HCT116 (cell line): ENCODE results near the gene FGF7. TPM values are rescaled to one million over a fixed set of nuclear protein-coding genes. Genes with fewer than 3 reads are reported as not detected.

Source experiments
- ATAC-seq: fragments of 200-7000 bp; cut with Tn5 transposase; 2 replicates; pipeline ENCODE4 v1.9.1; 2020; ENCODE audit warnings: mild to moderate bottlenecking, moderate library complexity
- BruUV-seq: library from RNA; stranded (reverse); fragments of 400-500 nt; replicated peaks from 2 replicates; lab custom pipeline; 2021; lab: Mats Ljungman, UMichigan
- CTCF ChIA-PET: fragments of 300-600 bp; sonication (Branson Sonifier 250); formaldehyde crosslinking; loops from one replicate; lab custom pipeline; 2021; ENCODE audit warnings: antibody characterized with exemption; lab: Charles Lee
- POLR2A ChIA-PET: fragments of 300-600, 350-600 bp; sonication (Branson Sonifier 250); formaldehyde crosslinking; loops from one replicate; lab custom pipeline; 2021; ENCODE audit warnings: antibody characterized with exemption; lab: Charles Lee
- RAD21 ChIA-PET, 2 experiments: fragments of 300-600 bp; sonication (Branson Sonifier 250); formaldehyde crosslinking; loops; one replicate each; lab custom pipeline; 2023; ENCODE audit warnings: low total read pairs in 2 of 2; ENCODE audit not compliant: uncharacterized antibody in 2 of 2, unreplicated experiment in 2 of 2, low non-redundant PET in 1 of 2; lab: Charles Lee
- DNase-seq: peaks from one replicate; pipeline ENCODE4 v3.0.0-alpha.2; 2010; ENCODE audit warnings: low read depth, low spot score
- H2AFZ ChIP-seq: fragments of 200-600 bp; shearing (Covaris generic), sonication (generic); 2 replicates; pipeline ENCODE4 v1.6.1; 2017; ENCODE audit warnings: low read depth, mixed run types, mixed read lengths, antibody characterized with exemption, low read length; ENCODE audit not compliant: poor library complexity, severe bottlenecking
- H3K27ac ChIP-seq: 2 replicates; pipeline ENCODE4 v1.5.1; 2012; ENCODE audit warnings: low read depth, low read length
- H3K27me3 ChIP-seq: fragments of 200-600 bp; sonication (generic); 2 replicates; pipeline ENCODE4 v1.6.1; 2016; ENCODE audit warnings: mixed run types, low read length, mixed read lengths; ENCODE audit not compliant: insufficient read depth
- H3K36me3 ChIP-seq, 2 experiments: fragments of 200-500 bp in 1 of 2; fragments of 200-600 bp in 1 of 2; sonication (Bioruptor generic) in 1 of 2; sonication (generic) in 1 of 2; 2 replicates each; pipeline versions ENCODE4 v1.5.1 to v1.6.1; 2014 to 2016; ENCODE audit warnings: low read length in 2 of 2, inconsistent platforms in 1 of 2, mixed read lengths in 1 of 2, mixed run types in 1 of 2; ENCODE audit not compliant: insufficient read depth in 2 of 2, control insufficient read depth in 1 of 2
- H3K4me1 ChIP-seq, 2 experiments: fragments of 200-600 bp in 1 of 2; sonication (generic) in 1 of 2; 2 replicates each; pipeline versions ENCODE4 v1.5.1 to v1.6.1; 2012 to 2017; ENCODE audit warnings: low read length in 2 of 2, inconsistent platforms in 1 of 2, mild to moderate bottlenecking in 1 of 2, mixed read lengths in 1 of 2, mixed run types in 1 of 2, moderate library complexity in 1 of 2; ENCODE audit not compliant: insufficient read depth in 2 of 2, control insufficient read depth in 1 of 2
- H3K4me2 ChIP-seq: fragments of 200-600 bp; sonication (generic); 2 replicates; pipeline ENCODE4 v1.6.1; 2017; ENCODE audit warnings: mixed run types, low read length, mixed read lengths
- H3K4me3 ChIP-seq, 2 experiments: fragments of 200-600 bp in 1 of 2; sonication (generic) in 1 of 2; replicated peaks in 1 of 2; 2 replicates each; pipeline ENCODE4 v1.5.1; 2011 to 2016; ENCODE audit warnings: low read length in 2 of 2, control low read depth in 1 of 2, low read depth in 1 of 2, mild to moderate bottlenecking in 1 of 2, mixed read lengths in 1 of 2, mixed run types in 1 of 2
- H3K79me2 ChIP-seq: fragments of 200-600 bp; sonication (generic); 2 replicates; pipeline ENCODE4 v1.6.1; 2017; ENCODE audit warnings: mild to moderate bottlenecking, mixed run types, low read length, moderate library complexity, mixed read lengths; ENCODE audit not compliant: insufficient read depth
- H3K9ac ChIP-seq: fragments of 200-600 bp; sonication (generic); 2 replicates; pipeline ENCODE4 v1.6.1; 2016; ENCODE audit warnings: low read length, mixed read lengths
- H3K9me2 ChIP-seq: fragments of 200-600 bp; sonication (generic), shearing (Covaris generic); 2 replicates; pipeline ENCODE4 v1.6.1; 2017; ENCODE audit warnings: mixed run types, mild to moderate bottlenecking, moderate library complexity; ENCODE audit not compliant: insufficient read depth
- H3K9me3 ChIP-seq, 2 experiments: fragments of 200-500 bp in 1 of 2; fragments of 200-600 bp in 1 of 2; sonication (Bioruptor generic) in 1 of 2; sonication (generic) in 1 of 2; 2 replicates each; pipeline ENCODE4 v1.6.1; 2014 to 2017; ENCODE audit warnings: low read length in 2 of 2, mixed read lengths in 2 of 2, inconsistent platforms in 1 of 2, low read depth in 1 of 2, mild to moderate bottlenecking in 1 of 2, mixed run types in 1 of 2, moderate library complexity in 1 of 2; ENCODE audit not compliant: control insufficient read depth in 1 of 2, insufficient read depth in 1 of 2
- H4K20me1 ChIP-seq: fragments of 200-600 bp; sonication (generic), shearing (Covaris generic); 2 replicates; pipeline ENCODE4 v1.6.1; 2017; ENCODE audit warnings: mixed run types, mild to moderate bottlenecking, moderate library complexity; ENCODE audit not compliant: insufficient read depth
- CBX3 ChIP-seq: IDR thresholded peaks from 2 replicates; pipeline ENCODE4 v1.6.1; 2012; ENCODE audit warnings: low read depth
- CEBPB ChIP-seq: IDR thresholded peaks from 2 replicates; pipeline ENCODE4 v1.6.1; 2012; ENCODE audit warnings: low read depth
- JUND ChIP-seq: IDR thresholded peaks from 2 replicates; pipeline ENCODE4 v1.6.1; 2012
- POLR2A ChIP-seq: IDR thresholded peaks from 2 replicates; pipeline ENCODE4 v1.7.0; 2011; ENCODE audit warnings: borderline replicate concordance; ENCODE audit not compliant: insufficient read depth, insufficient read length; ENCODE audit errors: extremely low read depth
- SRF ChIP-seq: IDR thresholded peaks from 2 replicates; pipeline ENCODE4 v1.6.1; 2012; ENCODE audit warnings: low read depth
- TCF7L2 ChIP-seq: IDR thresholded peaks from 2 replicates; pipeline ENCODE4 v1.7.0; 2011; ENCODE audit warnings: borderline replicate concordance, inconsistent platforms; ENCODE audit not compliant: insufficient read depth, insufficient read length; ENCODE audit errors: extremely low read depth
- YY1 ChIP-seq: IDR thresholded peaks from 2 replicates; pipeline ENCODE4 v1.6.1; 2011; ENCODE audit warnings: low read length, low read depth, moderate library complexity, mild to moderate bottlenecking; ENCODE audit not compliant: insufficient replicate concordance; ENCODE audit errors: extremely low read depth
- ZFX ChIP-seq: fragments of 450-650 bp; IDR thresholded peaks from 2 replicates; pipeline ENCODE4 v1.6.1; 2017
- intact Hi-C: fragments of 100-400 bp; cut with micrococcal nuclease; formaldehyde crosslinking; loops from 2 replicates; pipeline ENCODE4 v1.10.0; 2022
- total RNA-seq: library from RNA; stranded (reverse); gene quantifications from one replicate; pipeline ENCODE4 v1.2.1, GENCODE V29; 2021; ENCODE audit not compliant: unreplicated experiment
- TF ChIP-seq, protein P1 (sequence below): IDR thresholded peaks from 2 replicates; pipeline ENCODE4 v1.6.1; 2012; ENCODE audit warnings: low read depth
- TF ChIP-seq, protein P2 (sequence below): IDR thresholded peaks from 2 replicates; pipeline ENCODE4 v1.6.1; 2012

The FGF7 gene
- total RNA-seq, 1 experiment from 2014 or later, result 0.49 TPM

DNA sequence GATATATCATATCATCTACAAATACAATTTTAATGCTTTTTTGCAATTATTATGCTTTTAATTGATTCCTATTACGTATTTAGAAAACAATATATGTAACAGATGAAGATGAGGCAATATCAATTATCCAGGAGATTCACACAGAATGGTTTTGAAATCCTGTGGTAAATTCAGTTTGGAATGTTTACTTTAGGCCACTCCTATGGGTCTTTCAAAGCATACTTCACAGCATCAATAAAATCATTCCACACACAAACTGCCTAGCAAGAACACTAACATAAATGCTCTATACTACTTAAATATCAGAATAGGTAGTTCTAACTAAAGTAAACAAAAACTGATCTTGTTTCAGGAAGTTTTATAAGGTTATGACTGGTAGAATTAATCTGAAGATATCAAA lies 107.0 kb downstream of the FGF7 start:
- no peak overlapping the region for H3K9ac ChIP-seq
- no peak for TF ChIP-seq POLR2A
- no peak for TF ChIP-seq JUND
- no peak for TF ChIP-seq ZFX
- no peak for TF ChIP-seq YY1
- no peak for TF ChIP-seq SRF
- no peak for TF ChIP-seq CEBPB
- no peak for TF ChIP-seq CBX3
- TF ChIP-seq, protein P1, sequence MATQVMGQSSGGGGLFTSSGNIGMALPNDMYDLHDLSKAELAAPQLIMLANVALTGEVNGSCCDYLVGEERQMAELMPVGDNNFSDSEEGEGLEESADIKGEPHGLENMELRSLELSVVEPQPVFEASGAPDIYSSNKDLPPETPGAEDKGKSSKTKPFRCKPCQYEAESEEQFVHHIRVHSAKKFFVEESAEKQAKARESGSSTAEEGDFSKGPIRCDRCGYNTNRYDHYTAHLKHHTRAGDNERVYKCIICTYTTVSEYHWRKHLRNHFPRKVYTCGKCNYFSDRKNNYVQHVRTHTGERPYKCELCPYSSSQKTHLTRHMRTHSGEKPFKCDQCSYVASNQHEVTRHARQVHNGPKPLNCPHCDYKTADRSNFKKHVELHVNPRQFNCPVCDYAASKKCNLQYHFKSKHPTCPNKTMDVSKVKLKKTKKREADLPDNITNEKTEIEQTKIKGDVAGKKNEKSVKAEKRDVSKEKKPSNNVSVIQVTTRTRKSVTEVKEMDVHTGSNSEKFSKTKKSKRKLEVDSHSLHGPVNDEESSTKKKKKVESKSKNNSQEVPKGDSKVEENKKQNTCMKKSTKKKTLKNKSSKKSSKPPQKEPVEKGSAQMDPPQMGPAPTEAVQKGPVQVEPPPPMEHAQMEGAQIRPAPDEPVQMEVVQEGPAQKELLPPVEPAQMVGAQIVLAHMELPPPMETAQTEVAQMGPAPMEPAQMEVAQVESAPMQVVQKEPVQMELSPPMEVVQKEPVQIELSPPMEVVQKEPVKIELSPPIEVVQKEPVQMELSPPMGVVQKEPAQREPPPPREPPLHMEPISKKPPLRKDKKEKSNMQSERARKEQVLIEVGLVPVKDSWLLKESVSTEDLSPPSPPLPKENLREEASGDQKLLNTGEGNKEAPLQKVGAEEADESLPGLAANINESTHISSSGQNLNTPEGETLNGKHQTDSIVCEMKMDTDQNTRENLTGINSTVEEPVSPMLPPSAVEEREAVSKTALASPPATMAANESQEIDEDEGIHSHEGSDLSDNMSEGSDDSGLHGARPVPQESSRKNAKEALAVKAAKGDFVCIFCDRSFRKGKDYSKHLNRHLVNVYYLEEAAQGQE, result no peak
- TF ChIP-seq, protein P2, sequence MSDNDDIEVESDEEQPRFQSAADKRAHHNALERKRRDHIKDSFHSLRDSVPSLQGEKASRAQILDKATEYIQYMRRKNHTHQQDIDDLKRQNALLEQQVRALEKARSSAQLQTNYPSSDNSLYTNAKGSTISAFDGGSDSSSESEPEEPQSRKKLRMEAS, result no peak
- TF ChIP-seq TCF7L2, result no peak
- ChIA-PET POLR2A (no interaction called here), RAD21 (no interaction called here), CTCF (no interaction called here)
- H3K36me3 ChIP-seq, result no peaks in the 10 kb centered on the region
- no peaks in the 10 kb centered on the region for H3K9me3 ChIP-seq
- ATAC-seq, result no peak
- H3K4me3 ChIP-seq, result no peak overlapping the region
- no peaks in the 10 kb centered on the region for H4K20me1 ChIP-seq
- H2AFZ ChIP-seq, result no peak overlapping the region
- H3K9me2 ChIP-seq, result no peaks in the 10 kb centered on the region
- H3K79me2 ChIP-seq, result no peaks in the 10 kb centered on the region
- no TSS peak for BruUV-seq
- H3K4me2 ChIP-seq, result peak overlapping the region; percentile 4; the same call in 1 of the 2 replicates
- no peaks in the 10 kb centered on the region for H3K27me3 ChIP-seq
- H3K27ac ChIP-seq, result no peak overlapping the region
- H3K4me1 ChIP-seq, result no peaks in the 10 kb centered on the region
- no peak for DNase-seq
- intact Hi-C loops, result no loop called here

Other genes with a start within 250 kb of the FGF7 start
- 6.9 TPM for gene FAM227B, start 197.6 kb downstream of the FGF7 start, total RNA-seq
- 34.5 TPM for gene DTWD1, start 197.8 kb downstream of the FGF7 start, total RNA-seq